ENCODE measurements around the gene GRIP2. TPM values are rescaled to one million over a fixed set of nuclear protein-coding genes. Genes with fewer than 3 reads are reported as not detected.

Gene GRIP2
- polyA plus RNA-seq, 1 donor from 2014 or later, result 8.6 TPM

- H3F3A ChIP-seq (ENCODE audit: insufficient read depth, low read length, poor library complexity, severe bottlenecking), result no peaks in the 10 kb centered on the region
- no peaks in the 10 kb centered on the region for H4K20me1 ChIP-seq (ENCODE audit: insufficient read depth)
- no peak overlapping the region for H2AFZ ChIP-seq (ENCODE audit: low read depth, low read length)
- peaks cover 6% of the 10 kb centered on the region for H3K36me3 ChIP-seq (ENCODE audit: insufficient read depth, low read length)
- no peaks in the 10 kb centered on the region for H3K27me3 ChIP-seq (ENCODE audit: insufficient read depth, low read depth, low read length)
- no peak overlapping the region for H3K27ac ChIP-seq (ENCODE audit: low read length)
- no peak overlapping the region for H3K9ac ChIP-seq (ENCODE audit: low read length)
- no peak overlapping the region for H3K4me2 ChIP-seq (ENCODE audit: low read length)
- H3K4me3 ChIP-seq (ENCODE audit: low read length), result no peak overlapping the region
- H3K9me2 ChIP-seq (ENCODE audit: insufficient read depth, low read length), result no peaks in the 10 kb centered on the region
- H3K9me3 ChIP-seq (ENCODE audit: low read length), result no peaks in the 10 kb centered on the region
- H3K79me2 ChIP-seq (replicated peaks; ENCODE audit: insufficient read depth, low read length), result no peaks in the 10 kb centered on the region
- no peak for TF ChIP-seq POLR2AphosphoS5 (IDR thresholded peaks at IDR 0.05)
- TF ChIP-seq MXI1 (conservative IDR thresholded peaks at IDR 0.05; ENCODE audit: poor library complexity, severe bottlenecking), result no peak
- no peak for TF ChIP-seq REST (IDR thresholded peaks at IDR 0.05; ENCODE audit: borderline replicate concordance)
- no peak for TF ChIP-seq EZH2 (IDR thresholded peaks at IDR 0.05; ENCODE audit: borderline replicate concordance, insufficient read depth, low read length, poor library complexity, severe bottlenecking)
- no peak for TF ChIP-seq TAF1 (IDR thresholded peaks at IDR 0.05; ENCODE audit: low read depth)
- TF ChIP-seq EP300 (conservative IDR thresholded peaks at IDR 0.05; ENCODE audit: poor library complexity, severe bottlenecking), result no peak
- TF ChIP-seq SMC3 (conservative IDR thresholded peaks at IDR 0.05; ENCODE audit: poor library complexity), result no peak
- no peak for TF ChIP-seq RAD21 (conservative IDR thresholded peaks at IDR 0.05)
- no peak for TF ChIP-seq CTCF (IDR thresholded peaks at IDR 0.05; ENCODE audit: poor library complexity, severe bottlenecking)
These were observed 85.4 kb downstream of the GRIP2 start for GRCh38 chr3:14454639-14455310.

- no peak for TF ChIP-seq RAD21 (conservative IDR thresholded peaks at IDR 0.05)
- no peak for TF ChIP-seq CTCF (IDR thresholded peaks at IDR 0.05; ENCODE audit: poor library complexity, severe bottlenecking)
- TF ChIP-seq REST (IDR thresholded peaks at IDR 0.05; ENCODE audit: borderline replicate concordance), result no peak
- no peak for TF ChIP-seq SMC3 (conservative IDR thresholded peaks at IDR 0.05; ENCODE audit: poor library complexity)
- no peak for TF ChIP-seq POLR2AphosphoS5 (IDR thresholded peaks at IDR 0.05)
- TF ChIP-seq TAF1 (IDR thresholded peaks at IDR 0.05; ENCODE audit: low read depth), result no peak
- TF ChIP-seq MXI1 (conservative IDR thresholded peaks at IDR 0.05; ENCODE audit: poor library complexity, severe bottlenecking), result no peak
- TF ChIP-seq EP300 (conservative IDR thresholded peaks at IDR 0.05; ENCODE audit: poor library complexity, severe bottlenecking), result no peak
- TF ChIP-seq EZH2 (IDR thresholded peaks at IDR 0.05; ENCODE audit: borderline replicate concordance, insufficient read depth, low read length, poor library complexity, severe bottlenecking), result no peak
- Histone ChIP-seq H3K79me2 (replicated peaks; ENCODE audit: insufficient read depth, low read length) (no peaks in the 10 kb centered on the region), H3K27ac (ENCODE audit: low read length) (no peak overlapping the region), H4K20me1 (ENCODE audit: insufficient read depth) (no peaks in the 10 kb centered on the region), H3F3A (ENCODE audit: insufficient read depth, low read length, poor library complexity, severe bottlenecking) (no peaks in the 10 kb centered on the region), H3K4me3 (ENCODE audit: low read length) (no peak overlapping the region), H3K9ac (ENCODE audit: low read length) (no peak overlapping the region), H3K4me2 (ENCODE audit: low read length) (no peak overlapping the region), H3K36me3 (ENCODE audit: insufficient read depth, low read length) (peaks cover 6% of the 10 kb centered on the region), H3K27me3 (ENCODE audit: insufficient read depth, low read depth, low read length) (no peaks in the 10 kb centered on the region), H3K9me3 (ENCODE audit: low read length) (no peaks in the 10 kb centered on the region), H3K9me2 (ENCODE audit: insufficient read depth, low read length) (no peaks in the 10 kb centered on the region), H2AFZ (ENCODE audit: low read depth, low read length) (no peak overlapping the region)
These were observed 86.1 kb downstream of the GRIP2 start for GRCh38 chr3:14453876-14454638.
